GM19193 (cell line): ENCODE data around the gene INVS.

ENCODE experiments used
- POLR2A ChIP-seq: IDR thresholded peaks from 4 replicates; pipeline ENCODE4 v1.6.1; 2011; ENCODE audit not compliant: insufficient read depth, insufficient read length; ENCODE audit errors: extremely low read depth

INVS gene

DNA sequence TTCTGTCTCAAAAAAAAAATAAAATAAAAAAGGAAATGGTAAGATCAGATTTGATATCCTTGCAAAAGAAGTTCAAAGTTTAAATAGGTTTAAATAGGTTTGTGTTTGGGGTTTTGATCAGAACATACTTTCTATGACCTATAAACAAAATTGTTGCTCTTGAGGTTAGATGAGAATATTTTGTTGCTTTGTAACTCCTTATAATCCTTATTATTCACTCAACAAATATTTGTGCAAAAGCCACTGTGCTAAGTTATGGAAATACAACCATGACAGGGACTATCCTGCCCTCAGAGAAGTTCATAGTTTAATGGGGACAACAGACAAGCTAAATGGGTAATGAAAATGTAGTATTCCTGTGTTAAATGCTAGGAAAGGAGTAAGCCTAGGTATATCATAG lies 71.5 kb downstream of the INVS start:
- no peak for TF ChIP-seq POLR2A

DNA sequence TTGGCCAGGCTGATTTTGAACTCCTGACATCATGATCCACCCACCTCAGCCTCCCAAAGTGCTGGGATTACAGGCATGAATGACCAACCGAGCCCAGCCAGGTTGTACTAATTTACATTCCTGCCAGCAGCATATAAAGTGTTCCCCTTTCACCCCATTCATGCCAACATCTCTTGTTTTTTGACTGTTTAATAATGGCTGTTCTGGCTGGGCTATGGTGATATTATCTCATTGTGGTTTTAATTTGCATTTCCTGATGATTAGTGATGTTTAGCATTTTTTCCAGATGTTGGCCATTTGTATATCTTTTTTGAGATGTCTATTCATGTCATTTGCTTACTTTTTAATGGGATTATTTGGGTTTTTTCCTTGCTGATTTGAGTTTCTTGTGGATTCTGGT lies 87.3 kb downstream of the INVS start:
- TF ChIP-seq POLR2A, result no peak

DNA sequence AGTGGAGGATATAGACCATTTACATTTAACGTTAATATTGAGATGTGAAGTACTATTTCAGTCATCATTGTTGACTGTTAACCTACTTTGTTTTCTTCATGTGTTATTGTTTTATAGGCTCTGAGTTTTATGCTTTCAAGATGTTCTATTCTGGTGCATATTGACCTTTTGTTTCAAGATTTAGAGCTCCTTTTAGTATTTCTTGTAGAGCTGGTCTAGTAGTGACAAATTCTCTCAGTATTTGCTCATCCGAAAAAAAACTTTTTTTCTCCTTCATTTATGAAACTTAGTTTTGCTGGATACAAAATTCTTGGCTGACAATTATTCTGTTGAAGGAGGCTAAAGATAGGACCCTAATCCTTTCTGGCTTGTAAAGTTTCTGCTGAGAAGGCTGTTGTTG lies 91.3 kb downstream of the INVS start:
- TF ChIP-seq POLR2A, result no peak

DNA sequence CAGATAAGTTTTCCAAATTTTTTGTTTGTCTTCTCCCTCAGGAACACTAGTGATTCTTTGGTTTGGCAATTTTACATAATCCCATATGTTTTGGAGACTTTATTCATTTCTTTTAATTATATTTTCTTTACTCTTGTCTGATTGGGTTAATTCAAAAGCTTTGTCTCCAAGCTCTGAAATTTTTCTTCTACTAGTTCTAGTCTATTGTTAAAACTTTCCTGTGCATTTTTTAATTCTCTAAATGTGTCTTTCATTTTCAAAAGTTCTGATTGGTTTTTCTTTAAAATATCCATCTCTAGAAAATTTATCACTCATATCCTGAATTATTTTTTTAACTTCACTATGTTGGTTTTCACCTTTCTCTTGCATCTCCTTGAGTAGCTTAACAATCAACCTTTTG lies 92.2 kb downstream of the INVS start:
- TF ChIP-seq POLR2A, result no peak

DNA sequence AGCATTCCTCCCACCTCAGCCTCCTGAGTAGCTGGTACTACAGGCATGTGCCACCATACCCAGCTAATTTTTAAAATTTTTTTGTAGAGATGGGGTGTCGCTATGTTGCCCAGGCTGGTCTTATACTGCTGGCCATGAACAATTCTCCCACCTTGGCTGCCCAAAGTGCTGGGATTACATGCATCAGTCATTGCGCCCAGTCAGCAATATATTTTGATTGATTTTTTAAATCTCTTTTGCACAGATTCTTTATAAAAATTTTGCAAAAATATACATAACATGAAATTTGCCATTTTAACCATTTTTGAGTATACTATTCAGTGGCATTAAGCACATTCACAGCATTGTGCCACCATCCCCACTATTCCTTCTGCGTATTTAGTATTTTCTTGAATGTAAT lies 94.0 kb downstream of the INVS start:
- TF ChIP-seq POLR2A, result no peak

DNA sequence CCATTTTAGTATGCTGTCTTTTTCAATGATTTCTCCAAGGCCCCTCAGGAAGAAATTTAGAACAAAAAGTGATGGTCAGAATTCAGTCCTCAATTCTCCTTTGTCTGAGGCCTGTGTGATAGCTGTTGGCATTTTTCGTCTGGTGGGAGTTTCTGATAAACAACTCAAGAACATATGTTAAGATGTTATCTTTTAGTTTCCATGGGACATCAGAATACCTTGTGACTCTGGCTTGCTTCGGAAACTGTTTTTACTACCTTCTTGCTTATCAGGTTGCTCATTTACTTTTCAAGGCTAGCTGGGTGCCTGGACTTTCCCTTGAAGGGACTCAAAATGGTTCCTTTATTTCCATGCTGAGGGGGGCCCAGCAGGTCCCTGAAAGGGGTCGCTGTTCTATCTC lies 97.2 kb downstream of the INVS start:
- TF ChIP-seq POLR2A, result no peak

DNA sequence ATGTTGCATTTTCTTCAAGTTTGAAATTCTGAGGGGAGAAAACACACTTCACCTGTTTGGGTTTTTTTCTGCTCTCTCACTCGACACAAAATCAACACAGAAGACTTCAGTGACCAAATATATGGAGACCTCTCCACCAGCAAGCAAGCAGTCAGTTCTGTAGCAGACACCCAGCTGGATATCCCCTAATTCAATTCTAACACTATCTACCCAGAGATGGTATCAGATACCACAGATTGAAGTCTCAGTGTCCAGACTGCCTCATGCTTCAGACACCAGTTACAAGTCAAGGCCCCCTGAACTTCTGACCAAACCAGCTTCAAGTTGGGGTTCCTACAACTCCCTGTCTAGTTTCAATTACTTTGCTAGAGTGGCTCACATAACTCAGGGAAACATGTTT lies 97.8 kb downstream of the INVS start:
- TF ChIP-seq POLR2A, result no peak

DNA sequence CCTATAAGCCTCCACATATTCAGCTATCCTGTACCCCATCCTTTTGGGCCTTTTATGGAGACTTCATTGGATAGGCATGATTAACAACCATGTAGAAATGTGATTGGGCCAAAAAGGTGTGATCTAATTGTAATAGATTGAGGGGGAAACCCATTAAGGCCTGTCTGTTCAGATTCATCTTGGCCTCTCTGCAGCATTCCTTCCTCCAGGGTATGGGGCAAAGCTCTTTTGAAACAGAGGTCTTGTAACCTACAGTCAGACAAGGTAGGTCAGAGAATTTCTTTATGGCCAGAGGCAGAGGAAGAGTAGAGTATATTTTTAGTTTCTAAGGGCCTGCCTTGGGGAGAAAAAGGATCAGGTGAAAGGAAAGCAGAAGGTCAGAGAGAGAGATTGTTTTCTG lies 98.5 kb downstream of the INVS start:
- TF ChIP-seq POLR2A, result no peak

DNA sequence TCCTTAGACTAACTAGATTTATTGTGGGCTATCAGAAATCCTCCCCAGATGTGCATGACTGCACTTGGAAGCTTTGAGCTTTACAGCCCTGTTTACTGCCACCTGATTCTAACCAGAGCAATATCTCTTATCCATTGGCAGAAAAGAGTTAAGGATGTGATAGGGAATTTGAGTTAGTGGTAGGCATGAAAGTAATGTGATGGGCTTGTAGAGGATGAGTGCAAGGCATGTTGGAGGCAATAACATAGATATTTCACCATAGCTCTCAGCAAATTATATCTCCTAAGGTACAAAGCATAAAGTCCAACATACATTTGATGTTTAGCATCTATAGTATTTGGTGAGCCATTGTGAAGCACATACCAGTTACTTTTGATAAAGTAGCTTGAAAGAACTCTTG lies 103.8 kb downstream of the INVS start:
- TF ChIP-seq POLR2A, result no peak

DNA sequence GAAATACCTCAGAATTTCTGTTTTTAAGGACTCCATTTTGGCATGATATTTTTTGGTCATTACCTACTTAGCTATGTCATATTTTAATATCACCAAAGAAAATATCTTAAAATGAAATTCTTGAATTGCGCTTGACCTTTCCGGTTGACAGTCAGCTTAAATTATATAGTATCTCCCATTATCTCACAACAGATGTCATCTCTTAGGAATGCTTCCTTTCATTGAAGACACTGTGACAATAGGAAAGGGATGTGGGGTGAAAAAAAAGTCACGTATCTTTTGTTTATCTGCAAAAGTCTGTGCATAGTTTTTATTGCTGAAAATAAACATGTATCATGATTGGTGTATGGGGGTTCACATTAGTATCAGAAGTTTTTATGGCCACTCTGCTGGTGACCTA lies 105.8 kb downstream of the INVS start:
- TF ChIP-seq POLR2A, result no peak

DNA sequence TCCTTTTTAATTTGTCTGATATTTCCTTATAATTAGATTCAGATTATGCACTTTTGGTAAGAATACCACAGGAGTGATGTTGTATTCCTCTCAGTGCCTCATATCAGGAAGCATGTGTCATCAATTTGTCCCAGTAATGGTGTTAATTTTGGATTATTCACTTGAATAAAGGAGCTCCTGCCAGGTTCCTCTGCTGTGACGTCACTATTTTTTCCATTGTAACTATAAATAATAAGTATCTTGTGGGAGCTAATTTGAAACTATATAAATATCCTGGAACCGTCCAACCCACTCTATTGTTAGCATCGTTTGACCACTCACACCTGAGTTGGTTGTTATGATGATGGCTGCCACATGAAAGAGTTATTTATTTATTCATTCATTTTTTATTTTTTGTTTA lies 107.9 kb downstream of the INVS start:
- TF ChIP-seq POLR2A, result no peak

DNA sequence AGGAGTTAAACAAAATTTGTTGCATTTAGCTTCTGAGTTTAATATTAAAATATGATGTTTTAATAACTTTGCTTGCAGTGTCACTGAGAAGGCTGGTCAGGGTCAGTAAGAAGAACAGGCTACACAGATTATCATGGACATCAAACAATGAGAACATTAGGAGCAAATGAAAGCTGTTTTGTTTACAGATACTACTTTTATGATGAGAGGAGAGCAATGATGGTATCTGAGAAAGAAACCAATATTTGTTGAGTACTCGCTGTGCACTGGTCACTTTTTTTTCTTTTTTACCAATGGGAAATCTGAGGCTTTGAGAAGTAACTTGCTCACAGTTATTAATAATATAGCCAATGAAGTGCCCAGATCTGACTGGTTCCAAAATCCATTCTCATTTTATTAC lies 109.6 kb downstream of the INVS start:
- no peak for TF ChIP-seq POLR2A

DNA sequence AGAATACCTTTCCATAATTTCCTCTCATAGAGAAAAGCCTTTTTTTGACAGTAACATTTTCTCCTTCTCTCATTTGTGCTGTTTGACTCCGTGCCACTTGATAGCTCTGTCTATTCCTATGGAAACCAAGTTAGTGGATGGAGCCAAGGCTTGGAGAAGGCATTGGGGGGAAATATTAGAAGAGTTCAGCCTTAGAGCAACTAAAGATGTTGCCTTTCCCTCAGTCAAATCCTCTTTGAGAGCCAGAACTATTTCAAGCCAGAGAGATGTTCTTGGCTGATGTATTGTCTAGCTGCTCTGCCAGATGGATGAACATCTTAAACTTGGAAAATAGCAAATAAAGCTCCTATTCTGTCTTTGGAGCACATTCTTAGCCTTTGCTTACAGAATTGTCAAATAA lies 112.4 kb downstream of the INVS start:
- no peak for TF ChIP-seq POLR2A

DNA sequence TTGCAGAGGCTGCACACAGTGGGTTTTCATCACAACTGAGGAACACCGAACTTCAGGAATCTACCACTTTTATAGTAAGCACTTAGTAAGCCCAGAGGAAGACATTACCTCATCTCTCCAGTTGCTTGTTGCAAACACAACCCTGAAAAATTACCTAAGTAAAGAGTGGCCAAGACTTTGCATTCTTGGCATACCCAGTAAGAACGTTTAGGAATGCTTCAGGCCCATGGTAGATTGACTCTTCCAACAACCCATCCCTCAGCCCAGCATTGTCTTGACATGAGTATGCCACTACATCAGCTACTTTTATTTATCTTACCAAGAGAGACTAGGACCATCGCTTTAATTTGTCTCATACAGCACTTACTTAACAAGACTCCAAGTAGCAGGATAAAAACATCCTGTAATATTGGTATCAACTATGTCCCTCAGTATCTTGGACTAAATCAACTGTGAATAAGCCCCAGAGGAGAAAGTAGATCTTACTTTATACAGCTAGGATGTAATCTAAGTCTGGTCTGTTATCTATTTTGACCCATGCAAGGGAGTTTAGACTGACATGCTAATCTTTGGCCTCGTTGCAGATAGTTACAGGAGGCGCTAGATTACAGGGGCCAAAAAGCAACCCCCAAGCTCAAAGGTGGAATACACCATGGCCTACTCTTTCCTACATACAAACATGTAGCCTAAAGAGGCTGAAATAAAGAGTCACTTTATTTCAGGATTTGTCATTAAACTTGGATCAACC lies 114.9 kb downstream of the INVS start:
- no peak for TF ChIP-seq POLR2A

DNA sequence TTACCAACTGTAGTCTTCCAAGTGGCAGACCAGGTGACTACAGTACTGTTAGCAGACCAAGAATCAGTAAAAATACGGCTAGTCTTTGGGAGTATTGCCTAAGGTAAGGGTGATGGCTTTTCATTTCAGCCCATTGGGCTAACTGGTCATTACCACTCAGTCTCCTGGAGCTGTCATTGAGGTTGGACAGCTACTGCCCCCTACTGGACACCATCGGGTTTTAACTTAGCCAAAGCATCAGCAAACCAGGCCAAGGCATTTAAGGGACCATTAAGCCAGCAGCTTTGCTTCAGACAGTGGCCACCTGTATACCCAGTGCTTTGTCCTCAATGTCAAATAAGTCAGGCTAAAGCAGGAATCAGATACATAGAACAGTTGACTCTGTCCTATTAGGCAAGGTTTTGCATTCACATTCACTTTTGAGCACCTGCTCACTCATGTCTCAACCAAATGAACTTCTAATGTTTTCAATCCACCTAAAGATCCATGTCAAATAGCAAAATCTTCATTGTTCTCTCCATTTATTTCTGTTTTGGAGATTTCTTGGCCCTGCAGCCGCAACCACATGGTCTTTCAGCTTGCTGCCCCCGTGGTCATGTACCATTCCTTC lies 117.2 kb downstream of the INVS start:
- no peak for TF ChIP-seq POLR2A

DNA sequence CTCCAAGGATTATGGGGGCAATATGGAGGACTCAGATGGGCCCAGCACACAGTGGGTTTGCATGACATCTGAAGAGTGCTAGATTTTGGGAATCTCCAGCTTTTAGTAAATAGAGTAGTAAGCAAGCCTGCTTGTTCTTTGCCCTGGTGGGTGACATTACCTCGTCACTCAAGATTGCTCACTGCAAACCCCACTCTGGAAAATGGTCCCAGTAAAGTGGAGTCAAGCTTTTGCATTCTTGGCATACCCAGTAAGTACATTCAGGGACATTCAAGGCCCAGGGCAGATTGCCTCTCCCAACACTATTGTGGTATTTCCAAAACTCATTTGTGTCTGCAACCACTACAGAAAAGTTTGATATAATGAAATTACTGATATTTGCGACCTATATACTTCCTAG lies 118.5 kb downstream of the INVS start:
- no peak for TF ChIP-seq POLR2A

DNA sequence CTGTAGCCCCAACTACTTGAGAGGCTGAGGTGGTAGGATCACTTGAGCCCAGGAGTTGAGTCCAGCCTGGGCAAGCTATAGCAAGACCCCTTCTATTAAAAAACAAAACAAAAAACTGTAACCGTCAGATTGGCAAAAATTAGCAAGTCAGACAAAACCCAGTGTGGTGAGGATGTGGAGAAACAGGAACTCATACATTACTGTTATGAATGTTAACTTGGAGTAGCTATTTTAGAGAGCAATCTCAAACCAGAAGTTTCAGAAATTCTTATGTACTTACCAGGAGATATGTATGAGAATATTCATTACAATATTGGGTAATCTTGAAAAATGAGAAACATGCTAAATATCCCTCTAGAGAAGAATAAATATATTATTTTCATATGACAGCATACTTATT lies 120.3 kb downstream of the INVS start:
- no peak for TF ChIP-seq POLR2A
